Activated T-helper 9 cell treated with anti-CD3 and anti-CD28 coated beads, Interleukin-2, amount 50 U/mL, for 16 hours (primary cell): ENCODE measurements around the gene GJA4.
"Not testable (repeated sequence)": the region's sequence is repeated elsewhere in the genome, so short reads cannot be mapped to it uniquely, and the experiment has no call there.

Source experiments
- DNase-seq: peaks from one replicate; pipeline ENCODE4 v3.0.0-alpha.2; 2020; ENCODE audit warnings: low read depth

Gene GJA4

GRCh38 chr1:34792424-34792823, 375 bp upstream of the GJA4 start:
- DNase-seq = no peak

DNA sequence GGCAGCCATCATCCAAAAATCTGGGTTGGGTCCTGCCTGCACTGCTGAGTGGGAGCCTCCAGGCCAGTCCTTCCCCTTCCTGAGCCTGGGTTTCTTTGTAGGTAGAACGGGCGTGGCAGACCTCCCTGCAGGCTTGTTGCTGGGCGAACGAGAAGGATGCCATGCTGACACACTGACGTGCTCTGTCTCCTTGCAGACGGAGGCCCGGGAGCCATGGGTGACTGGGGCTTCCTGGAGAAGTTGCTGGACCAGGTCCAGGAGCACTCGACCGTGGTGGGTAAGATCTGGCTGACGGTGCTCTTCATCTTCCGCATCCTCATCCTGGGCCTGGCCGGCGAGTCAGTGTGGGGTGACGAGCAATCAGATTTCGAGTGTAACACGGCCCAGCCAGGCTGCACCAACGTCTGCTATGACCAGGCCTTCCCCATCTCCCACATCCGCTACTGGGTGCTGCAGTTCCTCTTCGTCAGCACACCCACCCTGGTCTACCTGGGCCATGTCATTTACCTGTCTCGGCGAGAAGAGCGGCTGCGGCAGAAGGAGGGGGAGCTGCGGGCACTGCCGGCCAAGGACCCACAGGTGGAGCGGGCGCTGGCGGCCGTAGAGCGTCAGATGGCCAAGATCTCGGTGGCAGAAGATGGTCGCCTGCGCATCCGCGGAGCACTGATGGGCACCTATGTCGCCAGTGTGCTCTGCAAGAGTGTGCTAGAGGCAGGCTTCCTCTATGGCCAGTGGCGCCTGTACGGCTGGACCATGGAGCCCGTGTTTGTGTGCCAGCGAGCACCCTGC, 1.4 kb downstream of the GJA4 start:
- DNase-seq = no peak

DNA sequence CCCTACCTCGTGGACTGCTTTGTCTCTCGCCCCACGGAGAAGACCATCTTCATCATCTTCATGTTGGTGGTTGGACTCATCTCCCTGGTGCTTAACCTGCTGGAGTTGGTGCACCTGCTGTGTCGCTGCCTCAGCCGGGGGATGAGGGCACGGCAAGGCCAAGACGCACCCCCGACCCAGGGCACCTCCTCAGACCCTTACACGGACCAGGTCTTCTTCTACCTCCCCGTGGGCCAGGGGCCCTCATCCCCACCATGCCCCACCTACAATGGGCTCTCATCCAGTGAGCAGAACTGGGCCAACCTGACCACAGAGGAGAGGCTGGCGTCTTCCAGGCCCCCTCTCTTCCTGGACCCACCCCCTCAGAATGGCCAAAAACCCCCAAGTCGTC, 2.0 kb downstream of the GJA4 start:
- DNase-seq = no peak

DNA sequence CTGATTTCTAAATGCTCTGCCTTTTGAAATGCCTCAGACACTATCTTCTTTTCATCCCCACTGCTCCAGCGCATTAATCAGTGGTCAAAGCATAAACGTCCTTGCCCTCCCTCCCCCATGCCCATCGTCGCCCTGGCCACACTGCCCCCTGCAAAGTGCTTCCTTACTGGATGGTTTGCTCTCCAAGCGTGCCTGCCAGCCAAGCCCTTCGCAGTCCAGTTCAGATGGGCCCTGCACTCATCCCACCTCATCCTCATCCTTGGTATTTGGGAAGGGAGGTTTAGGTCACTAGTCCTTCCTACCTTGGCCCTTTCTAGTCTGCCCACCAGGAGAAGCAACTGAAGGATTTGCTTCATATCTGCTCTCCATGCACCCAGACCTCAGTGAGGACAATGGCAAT, 3.1 kb downstream of the GJA4 start:
- no peak for DNase-seq

DNA sequence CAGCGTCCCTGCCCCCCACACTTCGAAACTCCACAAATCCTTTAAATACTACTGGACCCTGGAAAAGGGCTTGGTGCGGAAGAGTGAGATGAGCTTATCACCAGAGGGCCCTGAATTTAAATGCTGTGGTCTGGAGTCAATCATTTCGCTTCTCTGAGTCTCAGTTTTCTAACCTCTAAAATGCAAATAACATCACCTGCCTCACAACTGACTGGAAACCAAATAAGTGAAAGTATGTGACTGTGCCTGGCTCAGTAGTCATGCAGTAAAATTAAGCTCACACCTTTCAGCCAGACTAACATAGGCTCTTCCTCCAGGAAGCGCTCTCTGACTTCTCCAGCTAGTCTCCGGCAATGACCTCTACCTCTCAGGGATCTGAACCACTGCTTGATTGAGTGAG, 4.2 kb downstream of the GJA4 start:
- no peak for DNase-seq

- no peak for DNase-seq
Observed at GRCh38 chr1:34800214-34800613, 7.4 kb downstream of the GJA4 start.

GRCh38 chr1:34803770-34804169, 11.0 kb downstream of the GJA4 start:
- DNase-seq = no peak

DNA sequence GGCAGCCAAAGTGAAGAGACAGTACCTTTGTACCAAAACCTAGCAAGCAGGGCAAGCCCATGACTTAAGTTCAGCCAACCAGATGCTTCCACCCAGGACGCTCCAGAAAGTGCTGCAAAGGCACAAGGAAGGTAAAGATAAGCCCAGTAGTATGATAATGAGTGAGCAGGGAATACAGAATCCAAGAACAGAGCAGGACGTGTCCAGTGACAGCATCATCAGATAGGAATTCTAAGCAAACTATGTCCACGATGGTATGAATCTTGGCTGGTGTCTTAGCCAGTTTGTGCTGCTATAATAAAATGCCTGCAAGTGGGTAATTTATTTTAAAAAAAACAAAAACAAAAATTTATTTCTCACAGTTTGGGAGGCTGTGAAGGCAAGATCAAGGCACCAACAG, 13.6 kb downstream of the GJA4 start:
- no peak for DNase-seq

GRCh38 chr1:34808051-34808810, 15.4 kb downstream of the GJA4 start:
- no peak for DNase-seq

DNA sequence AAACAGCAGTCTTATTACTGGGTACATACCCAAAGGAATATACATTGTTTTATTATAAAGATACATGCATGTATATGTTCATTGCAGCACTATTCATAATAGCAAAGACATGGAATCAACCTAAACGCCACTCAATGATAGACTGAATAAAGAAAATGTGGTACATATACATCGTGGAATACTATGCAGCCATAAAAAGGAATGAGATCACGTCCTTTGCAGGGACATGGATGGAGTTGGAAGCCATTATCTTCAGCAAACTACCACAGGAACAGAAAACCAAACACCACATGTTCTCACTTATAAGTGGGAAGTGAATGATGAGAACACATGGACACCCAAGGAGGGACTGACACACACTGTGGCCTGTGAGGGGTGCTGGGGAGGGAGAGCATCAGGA, 18.0 kb downstream of the GJA4 start:
- DNase-seq = not testable (repeated sequence)

GRCh38 chr1:34816332-34816731, 23.5 kb downstream of the GJA4 start:
- no peak for DNase-seq

GRCh38 chr1:34816778-34817177, 24.0 kb downstream of the GJA4 start:
- DNase-seq = no peak

DNA sequence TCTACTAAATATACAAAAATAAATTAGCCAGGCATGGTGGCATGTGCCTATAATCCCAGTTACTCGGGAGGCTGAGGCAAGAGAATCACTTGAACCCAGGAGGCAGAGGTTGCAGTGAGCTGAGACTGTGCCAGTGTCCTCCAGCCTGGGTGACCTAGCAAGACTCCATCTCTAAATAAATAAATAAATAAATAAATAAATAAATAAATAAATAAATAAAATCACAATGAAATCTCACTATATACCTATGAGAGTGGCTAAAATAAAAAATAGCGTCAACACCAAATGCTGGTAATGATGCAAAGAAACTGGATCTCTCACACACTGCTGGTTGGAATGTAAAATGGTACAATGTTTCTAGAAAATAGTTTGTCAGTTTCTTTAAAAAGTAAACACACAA, 26.1 kb downstream of the GJA4 start:
- not testable (repeated sequence) for DNase-seq

DNA sequence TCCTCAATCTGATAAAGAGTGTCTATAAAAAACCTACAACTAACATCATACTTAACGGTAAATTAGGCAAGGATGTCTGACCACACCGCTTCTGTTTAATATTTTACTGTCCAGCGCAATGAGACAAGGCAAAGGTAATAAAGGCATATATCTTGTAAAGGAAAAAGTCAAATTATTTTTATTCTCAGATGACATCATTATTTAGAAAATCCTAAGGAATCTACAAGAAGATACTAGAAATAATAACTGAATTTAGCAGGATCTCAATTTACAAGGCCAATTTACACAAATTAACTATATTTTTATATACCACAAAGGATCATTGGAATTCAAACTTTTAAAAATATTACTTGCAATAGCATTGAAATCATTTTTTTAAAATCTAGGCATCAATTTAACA, 29.4 kb downstream of the GJA4 start:
- DNase-seq = no peak

DNA sequence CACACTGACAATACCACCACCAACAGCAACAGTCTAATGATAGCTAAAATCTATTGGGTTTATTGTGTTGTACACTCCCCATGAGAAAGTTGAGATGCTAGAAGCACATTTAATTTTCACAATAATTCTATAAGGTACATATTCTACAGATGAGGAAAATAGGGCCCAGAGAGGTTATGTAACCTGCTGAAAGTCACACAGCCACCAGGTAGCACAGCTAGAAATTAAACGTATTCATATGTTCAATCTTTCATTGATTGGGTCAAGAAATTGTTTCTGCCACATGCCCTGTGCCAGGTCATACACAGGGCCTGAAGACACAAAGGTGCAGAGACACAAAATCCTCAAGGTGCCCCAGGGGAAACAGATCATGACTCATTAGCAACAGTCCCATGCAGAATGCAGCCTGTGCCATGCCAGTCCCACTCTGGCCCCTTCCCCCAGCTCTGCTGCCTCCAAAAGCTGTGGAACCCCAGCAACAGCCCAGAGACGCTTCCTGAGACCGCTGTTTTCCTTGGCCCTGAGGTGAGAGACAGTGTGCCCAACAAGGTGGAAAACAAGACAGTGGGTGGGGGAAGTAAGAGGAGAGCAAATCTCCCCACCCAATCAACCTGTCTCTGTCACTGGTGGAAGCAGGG, 32.1 kb downstream of the GJA4 start:
- DNase-seq = no peak

DNA sequence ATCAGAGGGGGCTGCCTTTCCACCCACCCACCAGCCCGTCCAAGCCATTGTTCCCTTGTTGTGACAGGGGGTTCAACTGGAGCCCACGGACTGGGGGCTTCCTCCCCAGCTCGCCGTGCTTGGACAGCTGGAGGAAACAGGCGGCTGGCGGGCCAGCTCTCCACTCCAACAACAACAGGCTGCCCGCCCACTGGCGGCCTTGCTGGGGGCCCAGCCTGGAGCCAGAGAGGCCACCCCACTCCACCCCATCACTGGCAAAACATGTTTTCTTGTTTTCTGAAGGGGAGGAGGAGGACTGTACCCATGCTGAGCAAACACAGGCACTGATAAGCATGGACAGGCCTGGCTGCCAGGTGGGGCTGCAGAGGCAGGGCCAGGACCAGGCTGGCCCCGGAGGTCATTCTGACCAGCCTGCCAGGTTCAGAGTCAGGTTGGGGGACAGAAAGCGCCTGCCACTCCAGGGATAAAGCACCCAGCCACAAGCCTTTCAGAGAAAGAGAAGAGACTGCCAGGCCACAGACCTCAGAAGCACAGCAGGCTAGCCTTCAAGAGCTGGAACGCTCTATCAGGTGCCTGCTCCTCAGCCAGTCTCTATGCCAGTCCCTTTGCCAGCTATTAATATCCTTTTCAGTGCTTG, 32.8 kb downstream of the GJA4 start:
- DNase-seq = no peak

DNA sequence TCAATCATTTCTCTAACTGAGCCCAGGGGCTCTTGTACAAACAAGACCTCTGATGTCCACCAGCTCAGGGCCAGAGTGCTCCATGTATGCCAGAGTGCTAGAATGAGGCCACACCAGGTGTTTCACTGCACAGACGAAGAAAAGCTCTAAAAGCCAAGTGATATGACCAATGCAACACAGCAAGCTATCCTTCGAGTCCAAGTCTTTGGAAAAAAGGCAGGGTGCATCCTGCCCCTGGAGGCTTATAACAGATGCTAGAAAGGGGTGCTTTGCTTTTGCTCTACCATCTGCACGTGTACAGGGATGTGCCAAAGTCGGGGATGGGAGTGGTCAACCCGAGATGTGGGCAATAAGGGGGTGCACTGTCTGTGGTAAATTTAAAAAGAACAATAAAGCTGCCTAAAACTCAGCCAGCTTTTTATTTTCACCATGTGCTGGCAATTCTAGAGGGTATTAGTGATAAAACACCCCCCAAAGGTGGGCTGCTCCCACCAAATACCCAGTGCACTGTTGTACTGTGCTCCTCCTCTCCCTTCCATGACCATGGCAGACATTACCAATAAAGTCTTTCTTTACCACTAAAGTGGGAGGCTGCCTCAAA, 34.6 kb downstream of the GJA4 start:
- no peak for DNase-seq

DNA sequence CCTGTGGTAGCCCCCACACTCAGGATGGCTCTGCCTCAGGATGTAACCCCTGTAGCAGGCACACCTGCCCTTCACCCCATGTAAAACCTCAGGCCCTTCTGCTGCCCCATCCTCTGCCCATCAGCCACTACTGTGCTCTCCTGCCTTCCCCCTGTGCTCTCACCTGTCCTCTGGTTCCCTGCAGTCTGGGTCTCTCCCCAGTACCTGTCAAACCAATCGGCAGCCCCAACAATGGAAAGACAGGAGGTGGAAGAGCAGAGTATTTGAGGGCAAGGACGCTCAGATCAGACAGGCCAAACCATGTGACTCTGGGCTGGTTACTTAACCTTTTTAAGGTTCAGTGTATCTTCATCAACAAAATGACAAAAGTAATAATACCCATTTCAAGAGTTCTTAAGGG, 35.8 kb downstream of the GJA4 start:
- DNase-seq = no peak

DNA sequence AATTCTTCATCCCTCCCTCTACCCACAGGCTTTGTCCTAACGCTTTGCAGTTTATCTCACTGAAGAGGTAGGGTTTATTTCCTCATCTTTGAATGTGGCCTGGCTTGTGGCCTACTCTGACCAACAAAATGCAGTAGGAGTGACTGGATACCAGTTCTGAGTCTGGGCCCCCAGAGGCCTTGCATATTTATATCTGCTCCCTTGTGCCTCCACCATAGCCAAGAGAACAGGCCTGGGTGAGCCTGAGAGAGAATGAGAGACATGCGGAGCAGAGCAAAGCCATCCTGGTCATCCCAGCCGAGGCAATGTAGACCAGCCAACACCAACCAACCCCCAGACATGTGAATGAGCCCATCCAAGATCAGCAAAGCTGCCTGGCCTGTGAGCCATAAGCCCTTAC, 36.5 kb downstream of the GJA4 start:
- DNase-seq = no peak

- no peak for DNase-seq
Observed at GRCh38 chr1:34831721-34832246, 39.0 kb downstream of the GJA4 start.

GRCh38 chr1:34833711-34834110, 40.9 kb downstream of the GJA4 start:
- no peak for DNase-seq
